Parathyroid adenoma (tissue), 2 donors: ENCODE results near the gene PIEZO1.

Source experiments
- H2AFZ ChIP-seq: fragments of 300-600 bp; sonication (generic); one replicate; pipeline ENCODE4 v1.7.0; 2017; ENCODE audit warnings: antibody characterized with exemption, mild to moderate bottlenecking
- H3K27ac ChIP-seq: fragments of 300-600 bp; sonication (generic); one replicate; pipeline ENCODE4 v1.7.0; 2017
- H3K27me3 ChIP-seq: fragments of 300-600 bp; sonication (generic); one replicate; pipeline ENCODE4 v1.7.0; 2017; ENCODE audit warnings: low read length; ENCODE audit not compliant: control insufficient read depth, insufficient read depth
- H3K36me3 ChIP-seq: fragments of 300-600 bp; sonication (generic); one replicate; pipeline ENCODE4 v1.7.0; 2017; ENCODE audit warnings: low read length; ENCODE audit not compliant: control insufficient read depth, insufficient read depth
- H3K4me1 ChIP-seq: fragments of 300-600 bp; sonication (generic); one replicate; pipeline ENCODE4 v1.7.0; 2017; ENCODE audit warnings: control low read depth
- H3K4me2 ChIP-seq: fragments of 300-600 bp; sonication (generic); one replicate; pipeline ENCODE4 v1.7.0; 2017; ENCODE audit warnings: low read length
- H3K4me3 ChIP-seq: fragments of 300-600 bp; sonication (generic); one replicate; pipeline ENCODE4 v1.7.0; 2017; ENCODE audit warnings: low read depth, low read length
- H3K79me2 ChIP-seq: fragments of 300-600 bp; sonication (generic); one replicate; pipeline ENCODE4 v1.7.0; 2017; ENCODE audit warnings: control low read depth
- H3K9ac ChIP-seq: fragments of 300-600 bp; sonication (generic); one replicate; pipeline ENCODE4 v1.7.0; 2017; ENCODE audit warnings: mild to moderate bottlenecking
- H3K9me3 ChIP-seq: fragments of 300-600 bp; sonication (generic); one replicate; pipeline ENCODE4 v1.7.0; 2017; ENCODE audit warnings: low read length; ENCODE audit not compliant: control insufficient read depth
- TF ChIP-seq, protein P1 (sequence below): fragments of 300-600 bp; sonication (generic); IDR thresholded peaks from one replicate; pipeline ENCODE4 v1.7.0; 2017; ENCODE audit warnings: antibody characterized with exemption, mild to moderate bottlenecking
- donor health status: primary hyperparathyroidism.

Gene PIEZO1

GRCh38 chr16:88798772-88799455 is 13.9 kb upstream of the PIEZO1 start:
- Histone ChIP-seq H3K27ac (no peak overlapping the region), H2AFZ (no peak overlapping the region), H3K4me1 (no peaks in the 10 kb centered on the region), H3K9ac (no peak overlapping the region), H3K36me3 (no peaks in the 10 kb centered on the region), H3K79me2 (no peaks in the 10 kb centered on the region), H3K27me3 (no peaks in the 10 kb centered on the region), H3K4me2 (no peak overlapping the region), H3K9me3 (no peaks in the 10 kb centered on the region), H3K4me3 (no peak overlapping the region)
- TF ChIP-seq, protein P1, sequence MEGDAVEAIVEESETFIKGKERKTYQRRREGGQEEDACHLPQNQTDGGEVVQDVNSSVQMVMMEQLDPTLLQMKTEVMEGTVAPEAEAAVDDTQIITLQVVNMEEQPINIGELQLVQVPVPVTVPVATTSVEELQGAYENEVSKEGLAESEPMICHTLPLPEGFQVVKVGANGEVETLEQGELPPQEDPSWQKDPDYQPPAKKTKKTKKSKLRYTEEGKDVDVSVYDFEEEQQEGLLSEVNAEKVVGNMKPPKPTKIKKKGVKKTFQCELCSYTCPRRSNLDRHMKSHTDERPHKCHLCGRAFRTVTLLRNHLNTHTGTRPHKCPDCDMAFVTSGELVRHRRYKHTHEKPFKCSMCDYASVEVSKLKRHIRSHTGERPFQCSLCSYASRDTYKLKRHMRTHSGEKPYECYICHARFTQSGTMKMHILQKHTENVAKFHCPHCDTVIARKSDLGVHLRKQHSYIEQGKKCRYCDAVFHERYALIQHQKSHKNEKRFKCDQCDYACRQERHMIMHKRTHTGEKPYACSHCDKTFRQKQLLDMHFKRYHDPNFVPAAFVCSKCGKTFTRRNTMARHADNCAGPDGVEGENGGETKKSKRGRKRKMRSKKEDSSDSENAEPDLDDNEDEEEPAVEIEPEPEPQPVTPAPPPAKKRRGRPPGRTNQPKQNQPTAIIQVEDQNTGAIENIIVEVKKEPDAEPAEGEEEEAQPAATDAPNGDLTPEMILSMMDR: no peak

- H2AFZ ChIP-seq: no peak overlapping the region
- no peak overlapping the region for H3K4me3 ChIP-seq
- no peak overlapping the region for H3K4me2 ChIP-seq
- H3K9ac ChIP-seq: no peak overlapping the region
- H3K9me3 ChIP-seq: no peaks in the 10 kb centered on the region
- no peak overlapping the region for H3K27ac ChIP-seq
- H3K4me1 ChIP-seq: no peaks in the 10 kb centered on the region
- no peaks in the 10 kb centered on the region for H3K36me3 ChIP-seq
- no peaks in the 10 kb centered on the region for H3K79me2 ChIP-seq
- H3K27me3 ChIP-seq: no peaks in the 10 kb centered on the region
- TF ChIP-seq, protein P1: no peak
Measured at GRCh38 chr16:88798073-88798472, 13.1 kb upstream of the PIEZO1 start.

DNA sequence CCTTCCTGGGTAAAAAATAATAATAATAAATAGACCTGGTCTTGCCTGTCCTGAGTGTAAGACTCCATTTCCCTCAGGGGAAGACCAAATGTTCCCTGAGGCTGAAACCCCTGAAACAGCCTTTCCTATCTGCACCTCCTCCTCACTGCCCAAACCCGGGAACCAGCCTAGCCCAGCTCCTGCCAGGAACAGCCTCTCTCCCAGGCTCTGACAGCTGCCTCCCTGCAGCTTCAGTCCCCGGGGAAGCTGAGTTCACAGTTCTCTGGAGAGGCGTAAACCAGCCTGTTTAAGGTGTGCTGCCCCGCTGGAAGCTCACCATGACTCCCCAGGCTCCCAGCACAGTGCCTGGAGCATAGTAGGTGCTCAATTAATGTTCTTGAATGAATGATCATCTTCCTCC is 11.3 kb upstream of the PIEZO1 start:
- Histone ChIP-seq H3K4me2 (no peak overlapping the region), H3K9ac (no peak overlapping the region)

GRCh38 chr16:88793251-88793954 is 8.4 kb upstream of the PIEZO1 start:
- no peaks in the 10 kb centered on the region for H3K27me3 ChIP-seq
- no peak overlapping the region for H3K27ac ChIP-seq
- H3K9me3 ChIP-seq: no peaks in the 10 kb centered on the region
- TF ChIP-seq, protein P1: no peak
- H3K4me1 ChIP-seq: no peaks in the 10 kb centered on the region
- no peak overlapping the region for H3K9ac ChIP-seq
- H3K79me2 ChIP-seq: no peaks in the 10 kb centered on the region
- H2AFZ ChIP-seq: no peak overlapping the region
- no peaks in the 10 kb centered on the region for H3K36me3 ChIP-seq
- H3K4me2 ChIP-seq: no peak overlapping the region
- H3K4me3 ChIP-seq: no peak overlapping the region

More for the DNA sequence above, 11.3 kb upstream of the PIEZO1 start:
- no peaks in the 10 kb centered on the region for H3K36me3 ChIP-seq
- TF ChIP-seq, protein P1: no peak
- H3K79me2 ChIP-seq: no peaks in the 10 kb centered on the region
- H3K4me3 ChIP-seq: no peak overlapping the region
- no peaks in the 10 kb centered on the region for H3K27me3 ChIP-seq
- no peak overlapping the region for H2AFZ ChIP-seq
- H3K9me3 ChIP-seq: no peaks in the 10 kb centered on the region
- H3K4me1 ChIP-seq: no peaks in the 10 kb centered on the region
- H3K27ac ChIP-seq: no peak overlapping the region
